Endothelial cell of umbilical vein (primary cell): Measurements from ENCODE around the gene NEDD4L. TPM values are rescaled to one million over a fixed set of nuclear protein-coding genes. Genes with fewer than 3 reads are reported as not detected.

Source experiments
- BruUV-seq: library from RNA; stranded (reverse); fragments of 400-500 nt; replicated peaks from 2 replicates; lab custom pipeline; 2021; lab: Mats Ljungman, UMichigan
- CTCF ChIA-PET: fragments of 300-600, 350-600 bp; sonication (Branson Sonifier 250); formaldehyde crosslinking; loops from one replicate; lab custom pipeline; 2021; ENCODE audit warnings: antibody characterized with exemption, inconsistent platforms; lab: Charles Lee
- POLR2A ChIA-PET: fragments of 300-600, 350-600 bp; sonication (Branson Sonifier 250); formaldehyde crosslinking; loops from one replicate; lab custom pipeline; 2021; ENCODE audit warnings: antibody characterized with exemption, inconsistent platforms; lab: Charles Lee
- DNase-seq: peaks from one replicate; pipeline ENCODE4 v3.0.0-alpha.2; 2011; ENCODE audit warnings: low read depth, low spot score
- FAIRE-seq: peaks from 2 replicates; lab custom pipeline; 2011; peaks lifted over from hg19 to GRCh38; lab: Jason Lieb, UNC
- H2AFZ ChIP-seq: 2 replicates; pipeline ENCODE4 v1.6.0; 2012; ENCODE audit warnings: low read depth, low read length, control low read depth, inconsistent platforms
- H3K27ac ChIP-seq: 2 replicates; pipeline ENCODE4 v1.5.1; 2011; ENCODE audit warnings: low read depth, mild to moderate bottlenecking, control low read depth, low read length, moderate library complexity; ENCODE audit not compliant: insufficient read depth
- H3K27me3 ChIP-seq, 2 experiments: 2 replicates each; pipeline versions ENCODE4 v1.6.0 to v1.6.1; 2011; ENCODE audit warnings: low read length in 2 of 2, mixed read lengths in 1 of 2; ENCODE audit not compliant: control insufficient read depth in 2 of 2, insufficient read depth in 2 of 2
- H3K36me3 ChIP-seq, 2 experiments: 2 replicates in 1 of 2; 3 replicates in 1 of 2; pipeline ENCODE4 v1.5.1; 2011; ENCODE audit warnings: low read length in 2 of 2, mild to moderate bottlenecking in 1 of 2, moderate library complexity in 1 of 2; ENCODE audit not compliant: control insufficient read depth in 2 of 2, insufficient read depth in 2 of 2; ENCODE audit errors: extremely low read depth in 1 of 2
- H3K4me1 ChIP-seq: 3 replicates; pipeline ENCODE4 v1.5.1; 2011; ENCODE audit warnings: mild to moderate bottlenecking, low read length; ENCODE audit not compliant: control insufficient read depth, insufficient read depth; ENCODE audit errors: extremely low read depth
- H3K4me2 ChIP-seq: 2 replicates; pipeline ENCODE4 v1.6.1; 2011; ENCODE audit warnings: low read length, control low read depth, mixed read lengths; ENCODE audit not compliant: insufficient read depth
- H3K4me3 ChIP-seq, 3 experiments: fragments of 200-600 bp in 1 of 3; sonication (generic), shearing (Covaris generic) in 1 of 3; replicated peaks in 1 of 3; 2 replicates each; pipeline ENCODE4 v1.5.1; 2011 to 2016; ENCODE audit warnings: control low read depth in 3 of 3, low read length in 3 of 3, mild to moderate bottlenecking in 2 of 3, inconsistent platforms in 1 of 3, low read depth in 1 of 3, moderate library complexity in 1 of 3; ENCODE audit not compliant: insufficient read depth in 1 of 3
- H3K79me2 ChIP-seq: 2 replicates; pipeline ENCODE4 v1.6.0; 2012; ENCODE audit warnings: low read length, inconsistent platforms; ENCODE audit not compliant: control insufficient read depth, insufficient read depth
- H3K9ac ChIP-seq: replicated peaks from 2 replicates; pipeline ENCODE3; 2011; ENCODE audit warnings: low read length, control low read depth; ENCODE audit not compliant: insufficient read depth; ENCODE audit errors: extremely low read depth
- H3K9me1 ChIP-seq: replicated peaks from 3 replicates; pipeline ENCODE4 v1.6.0; 2011; ENCODE audit warnings: mild to moderate bottlenecking, low read length; ENCODE audit not compliant: control insufficient read depth, insufficient read depth; ENCODE audit errors: extremely low read depth
- H3K9me3 ChIP-seq: replicated peaks from 2 replicates; pipeline ENCODE4 v1.5.1; 2012; ENCODE audit warnings: low read length, inconsistent platforms; ENCODE audit not compliant: control insufficient read depth, insufficient read depth
- H4K20me1 ChIP-seq: replicated peaks from 2 replicates; pipeline ENCODE3; 2011; ENCODE audit warnings: mild to moderate bottlenecking, low read length; ENCODE audit not compliant: control insufficient read depth, insufficient read depth; ENCODE audit errors: extremely low read depth
- EZH2 ChIP-seq: IDR thresholded peaks from 2 replicates; pipeline ENCODE4 v1.6.1; 2012; ENCODE audit warnings: borderline replicate concordance, low read depth, mild to moderate bottlenecking, moderate library complexity, low read length, inconsistent platforms; ENCODE audit not compliant: severe bottlenecking
- FOS ChIP-seq: IDR thresholded peaks from 2 replicates; pipeline ENCODE4 v1.6.1; 2011; ENCODE audit warnings: mild to moderate bottlenecking, low read length, moderate library complexity, borderline replicate concordance; ENCODE audit not compliant: insufficient read depth
- GATA2 ChIP-seq: IDR thresholded peaks from 2 replicates; pipeline ENCODE4 v1.7.0; 2011; ENCODE audit warnings: low read depth, mild to moderate bottlenecking, moderate library complexity, mixed read lengths, low read length; ENCODE audit not compliant: insufficient read length, insufficient read depth
- JUN ChIP-seq: IDR thresholded peaks from 2 replicates; pipeline ENCODE4 v1.6.1; 2011; ENCODE audit warnings: borderline replicate concordance, low read depth; ENCODE audit not compliant: insufficient read length, insufficient read depth
- MYC ChIP-seq: IDR thresholded peaks from one replicate; pipeline ENCODE4 v1.6.1; 2011; ENCODE audit warnings: mild to moderate bottlenecking, low read depth, low read length
- POLR2AphosphoS5 ChIP-seq: IDR thresholded peaks from 2 replicates; pipeline ENCODE4 v1.6.1; 2012; ENCODE audit warnings: low read depth, mild to moderate bottlenecking, control low read depth, low read length, moderate library complexity; ENCODE audit not compliant: insufficient read depth
- dilution Hi-C: fragments of 300-500 bp; cut with MboI; formaldehyde crosslinking; loops from one replicate; pipeline ENCODE4 v1.15.0; 2019; ENCODE audit warnings: low sequenced_read_pairs; ENCODE audit not compliant: extremely low pct_ligation_motif_present
- intact Hi-C: fragments of 100-400 bp; cut with micrococcal nuclease; formaldehyde crosslinking; loops from one replicate; pipeline ENCODE4 v1.10.0; 2022
- polyA plus RNA-seq, 4 experiments: library from polyadenylated mRNA; depleted of rRNA in 3 of 4; stranded (reverse) in 3 of 4; unstranded in 1 of 4; fragments of >200 nt; gene quantifications; 2 replicates each; pipeline versions ENCODE4 v1.2.1 to v1.2.3, GENCODE V29; 2011 to 2012; ENCODE audit warnings: missing spikeins in 1 of 4
- total RNA-seq: library from RNA; stranded (reverse); gene quantifications from 2 replicates; pipeline ENCODE4 v1.2.3, GENCODE V29; 2021
- TF ChIP-seq, protein P1 (sequence below), 2 donors: IDR thresholded peaks; 1 replicate in 1 of 2; 2 replicates in 1 of 2; pipeline ENCODE4 v1.5.1; 2011; ENCODE audit warnings: low read length in 2 of 2, mild to moderate bottlenecking in 2 of 2, moderate library complexity in 2 of 2, control low read depth in 1 of 2, inconsistent platforms in 1 of 2, low read depth in 1 of 2; ENCODE audit not compliant: insufficient read depth in 1 of 2; ENCODE audit errors: extremely low read depth in 1 of 2

Gene NEDD4L
- total and polyA plus RNA-seq, 2 donors (not counting 3 experiments of a cell fraction or from before 2014, with no cell fraction given) = 20.5 to 78.9 TPM

GRCh38 chr18:58303363-58303762, 259.3 kb downstream of the NEDD4L start:
- no peak overlapping the region for H3K4me3 ChIP-seq
- H3K79me2 ChIP-seq = no peaks in the 10 kb centered on the region
- dilution Hi-C loops (no loop called here), intact Hi-C loops (no loop called here)
- H3K9me1 ChIP-seq = no peaks in the 10 kb centered on the region
- no peaks in the 10 kb centered on the region for H3K4me1 ChIP-seq
- no peak for TF ChIP-seq GATA2
- TF ChIP-seq POLR2AphosphoS5 = no peak
- TF ChIP-seq JUN = no peak
- TF ChIP-seq, protein P1, sequence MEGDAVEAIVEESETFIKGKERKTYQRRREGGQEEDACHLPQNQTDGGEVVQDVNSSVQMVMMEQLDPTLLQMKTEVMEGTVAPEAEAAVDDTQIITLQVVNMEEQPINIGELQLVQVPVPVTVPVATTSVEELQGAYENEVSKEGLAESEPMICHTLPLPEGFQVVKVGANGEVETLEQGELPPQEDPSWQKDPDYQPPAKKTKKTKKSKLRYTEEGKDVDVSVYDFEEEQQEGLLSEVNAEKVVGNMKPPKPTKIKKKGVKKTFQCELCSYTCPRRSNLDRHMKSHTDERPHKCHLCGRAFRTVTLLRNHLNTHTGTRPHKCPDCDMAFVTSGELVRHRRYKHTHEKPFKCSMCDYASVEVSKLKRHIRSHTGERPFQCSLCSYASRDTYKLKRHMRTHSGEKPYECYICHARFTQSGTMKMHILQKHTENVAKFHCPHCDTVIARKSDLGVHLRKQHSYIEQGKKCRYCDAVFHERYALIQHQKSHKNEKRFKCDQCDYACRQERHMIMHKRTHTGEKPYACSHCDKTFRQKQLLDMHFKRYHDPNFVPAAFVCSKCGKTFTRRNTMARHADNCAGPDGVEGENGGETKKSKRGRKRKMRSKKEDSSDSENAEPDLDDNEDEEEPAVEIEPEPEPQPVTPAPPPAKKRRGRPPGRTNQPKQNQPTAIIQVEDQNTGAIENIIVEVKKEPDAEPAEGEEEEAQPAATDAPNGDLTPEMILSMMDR (IDR thresholded peaks at IDR 0.05; ENCODE audit: extremely low read depth in 1 of 2, insufficient read depth in 1 of 2, low read depth in 1 of 2, low read length in 2 of 2) = no peak
- no peak for TF ChIP-seq FOS
- no peak for TF ChIP-seq MYC
- TF ChIP-seq EZH2 = no peak
- no peak overlapping the region for H3K27ac ChIP-seq
- POLR2A ChIA-PET = no interaction called here
- BruUV-seq = no TSS peak
- H2AFZ ChIP-seq = no peak overlapping the region
- no peak for FAIRE-seq
- H3K36me3 ChIP-seq = no peaks in the 10 kb centered on the region
- DNase-seq = no peak
- H4K20me1 ChIP-seq = no peaks in the 10 kb centered on the region
- H3K9ac ChIP-seq = no peak overlapping the region
- CTCF ChIA-PET = no interaction called here
- H3K9me3 ChIP-seq = no peaks in the 10 kb centered on the region
- H3K27me3 ChIP-seq = no peaks in the 10 kb centered on the region
- H3K4me2 ChIP-seq = no peak overlapping the region
